AG10803 (cell line): Measurements from ENCODE around the gene TTC24.
A peak's percentile ranks its signal among the peaks of the same experiment; 100 is the strongest.
"Not testable (repeated sequence)": the region's sequence is repeated elsewhere in the genome, so short reads cannot be mapped to it uniquely, and the experiment has no call there.

ENCODE experiments used
- DNase-seq: peaks from one replicate; pipeline ENCODE4 v3.0.0; 2010; ENCODE audit warnings: low read depth
- H3K4me3 ChIP-seq: 2 replicates; pipeline ENCODE4 v1.5.1; 2011; ENCODE audit warnings: mild to moderate bottlenecking, low read length, control low read depth
- TF ChIP-seq, protein P1 (sequence below): conservative IDR thresholded peaks from 2 replicates; pipeline ENCODE4 v1.5.1; 2011; ENCODE audit warnings: mild to moderate bottlenecking, low read length, control low read depth, inconsistent platforms

Gene TTC24

DNA sequence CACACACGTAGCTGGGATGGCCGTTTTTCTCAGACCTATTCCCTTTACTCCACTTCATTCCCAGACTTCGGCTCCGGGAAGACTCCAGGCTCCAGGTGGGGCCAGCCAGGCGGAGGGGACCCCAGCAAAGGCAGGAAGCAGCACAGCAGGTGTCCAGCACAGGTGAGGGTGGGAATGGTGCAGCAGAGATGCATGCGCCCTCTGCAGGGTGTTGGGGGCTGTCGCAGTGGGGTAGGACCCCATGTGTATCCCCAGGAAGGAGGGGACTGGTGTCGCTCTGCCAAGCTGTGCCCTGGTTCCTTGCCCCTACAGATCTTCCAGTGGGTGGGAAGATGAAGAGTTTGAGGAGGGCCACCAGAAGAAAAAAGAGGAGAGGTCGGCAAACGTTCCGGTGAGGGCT, 5.3 kb downstream of the TTC24 start:
- no peak for DNase-seq
- TF ChIP-seq, protein P1, sequence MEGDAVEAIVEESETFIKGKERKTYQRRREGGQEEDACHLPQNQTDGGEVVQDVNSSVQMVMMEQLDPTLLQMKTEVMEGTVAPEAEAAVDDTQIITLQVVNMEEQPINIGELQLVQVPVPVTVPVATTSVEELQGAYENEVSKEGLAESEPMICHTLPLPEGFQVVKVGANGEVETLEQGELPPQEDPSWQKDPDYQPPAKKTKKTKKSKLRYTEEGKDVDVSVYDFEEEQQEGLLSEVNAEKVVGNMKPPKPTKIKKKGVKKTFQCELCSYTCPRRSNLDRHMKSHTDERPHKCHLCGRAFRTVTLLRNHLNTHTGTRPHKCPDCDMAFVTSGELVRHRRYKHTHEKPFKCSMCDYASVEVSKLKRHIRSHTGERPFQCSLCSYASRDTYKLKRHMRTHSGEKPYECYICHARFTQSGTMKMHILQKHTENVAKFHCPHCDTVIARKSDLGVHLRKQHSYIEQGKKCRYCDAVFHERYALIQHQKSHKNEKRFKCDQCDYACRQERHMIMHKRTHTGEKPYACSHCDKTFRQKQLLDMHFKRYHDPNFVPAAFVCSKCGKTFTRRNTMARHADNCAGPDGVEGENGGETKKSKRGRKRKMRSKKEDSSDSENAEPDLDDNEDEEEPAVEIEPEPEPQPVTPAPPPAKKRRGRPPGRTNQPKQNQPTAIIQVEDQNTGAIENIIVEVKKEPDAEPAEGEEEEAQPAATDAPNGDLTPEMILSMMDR = no peak
- no peak overlapping the region for H3K4me3 ChIP-seq

DNA sequence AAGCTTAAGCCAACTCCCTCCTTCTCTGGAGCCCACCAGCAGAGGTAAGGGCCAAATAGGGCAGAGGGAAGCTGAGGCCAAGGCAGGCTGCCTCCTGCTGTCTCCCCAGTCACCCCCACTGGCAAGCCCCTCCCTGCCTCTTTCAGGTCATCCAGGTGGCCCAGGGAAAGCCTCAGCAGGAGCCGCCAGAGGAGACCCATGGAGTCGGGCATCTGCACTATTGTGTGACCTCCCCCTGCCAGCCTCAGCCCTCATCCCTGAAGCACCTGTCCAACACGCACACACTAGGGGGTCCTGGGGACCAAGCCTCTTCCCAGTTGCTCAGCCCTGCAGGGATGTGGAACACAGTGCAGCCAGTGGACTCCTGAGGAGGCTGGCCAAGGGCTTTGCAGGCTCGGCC, 6.8 kb downstream of the TTC24 start:
- TF ChIP-seq, protein P1 = no peak
- DNase-seq = no peak
- H3K4me3 ChIP-seq = no peak overlapping the region

DNA sequence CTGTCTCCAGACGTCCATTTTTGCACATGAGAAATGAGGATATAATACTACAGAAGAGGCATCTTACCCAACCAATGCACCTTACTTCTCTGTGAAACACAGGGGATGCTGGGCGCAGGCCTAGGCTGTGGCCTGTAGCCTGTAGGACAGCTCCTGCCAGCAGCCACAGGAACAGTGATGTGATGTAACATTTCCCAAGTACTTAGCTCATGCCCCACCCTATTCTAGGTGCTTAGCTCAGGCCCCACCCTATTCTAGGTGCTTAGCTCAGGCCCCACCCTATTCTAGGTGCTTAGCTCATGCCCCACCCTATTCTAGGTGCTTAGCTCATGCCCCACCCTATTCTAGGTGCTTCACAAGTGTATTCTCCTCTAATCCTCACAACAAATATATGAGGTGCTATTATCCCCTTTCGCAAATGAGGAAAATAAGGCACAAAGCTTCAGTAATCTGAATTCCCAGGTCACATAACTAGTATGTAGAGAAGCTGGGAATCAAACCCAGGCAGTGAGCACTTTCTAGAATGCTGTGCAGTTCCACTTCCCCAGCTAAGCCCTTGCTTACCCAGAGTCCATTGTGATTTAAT, 7.5 kb downstream of the TTC24 start:
- TF ChIP-seq, protein P1 = no peak
- DNase-seq = no peak
- no peak overlapping the region for H3K4me3 ChIP-seq

DNA sequence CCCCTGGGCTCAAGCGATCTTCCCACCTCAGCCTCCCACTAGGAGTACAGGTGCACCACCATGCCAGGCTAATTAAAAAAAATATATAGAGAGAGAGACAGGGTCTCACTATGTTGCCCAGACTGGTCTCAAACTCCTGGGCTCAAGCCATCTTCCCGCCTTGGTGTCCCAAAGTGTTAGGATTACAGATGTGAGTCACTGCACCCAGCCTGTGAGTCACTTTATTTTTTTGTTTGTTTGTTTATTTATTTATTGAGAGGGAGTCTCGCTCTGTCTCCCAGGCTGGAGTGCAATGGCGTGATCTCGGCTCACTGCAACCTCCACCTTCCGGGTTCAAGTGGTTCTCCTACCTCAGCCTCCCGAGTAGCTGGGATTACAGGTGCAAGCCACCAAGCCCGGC, 8.4 kb downstream of the TTC24 start:
- not testable (repeated sequence) for DNase-seq, H3K4me3 ChIP-seq

DNA sequence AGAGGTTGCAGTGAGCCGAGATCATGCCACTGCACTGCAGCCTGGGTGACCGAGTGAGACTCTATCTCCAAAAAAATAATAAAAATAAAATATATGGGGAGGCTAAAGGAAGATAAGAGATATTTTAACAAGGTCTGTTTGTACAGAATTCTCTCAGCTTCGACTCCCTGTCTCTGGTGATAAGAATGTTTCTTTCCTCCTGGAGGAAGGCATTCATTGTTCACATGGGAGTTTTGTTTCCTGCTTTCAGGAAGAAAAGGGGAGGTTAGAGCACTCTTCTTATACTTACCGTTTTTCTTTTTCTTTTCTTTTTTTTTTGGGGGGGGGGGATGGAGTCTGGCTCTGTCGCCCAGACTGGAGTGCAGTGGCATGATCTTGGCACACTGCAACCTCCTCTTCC, 10.0 kb downstream of the TTC24 start:
- H3K4me3 ChIP-seq = no peak overlapping the region
- no peak for DNase-seq
- TF ChIP-seq, protein P1 = no peak

DNA sequence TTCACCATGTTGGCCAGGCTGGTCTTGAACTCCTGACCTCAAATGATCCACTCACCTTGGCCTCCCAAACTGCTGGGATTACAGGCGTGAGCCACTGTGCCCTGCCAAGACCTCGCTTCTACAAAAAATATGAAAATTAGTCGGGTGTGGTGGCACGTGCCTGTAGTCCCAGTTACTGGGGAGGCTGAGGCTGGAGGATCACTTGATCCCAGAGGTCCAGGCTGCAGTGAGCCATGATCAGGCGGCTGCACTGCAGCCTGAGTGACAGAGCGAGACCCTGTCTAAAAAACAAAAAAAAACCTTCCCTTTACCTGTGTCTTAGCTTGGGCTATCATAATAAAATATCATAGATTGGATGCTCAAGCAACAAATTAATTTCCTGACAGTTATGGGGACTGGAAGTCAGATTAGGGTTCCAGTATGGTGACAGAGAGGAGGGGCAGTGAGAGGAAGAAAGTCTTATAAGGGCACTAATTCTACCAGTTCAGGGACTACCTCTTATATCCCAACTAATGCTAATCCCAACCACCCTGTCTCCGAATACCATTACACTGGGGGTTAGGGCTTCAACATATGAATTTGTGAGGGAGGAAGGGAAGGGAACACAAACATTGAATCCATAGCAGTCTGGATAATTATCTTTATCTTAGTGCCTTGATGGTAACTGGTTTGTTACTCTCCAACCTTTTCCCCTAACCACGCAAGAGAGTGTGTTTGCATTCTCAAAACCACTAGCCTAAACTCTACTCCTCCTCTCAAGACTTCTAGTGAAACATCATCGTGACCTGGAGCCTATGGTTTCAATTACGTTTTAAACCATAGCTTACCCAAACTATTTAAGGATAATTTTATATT, 11.0 kb downstream of the TTC24 start:
- H3K4me3 ChIP-seq = peak overlapping the region; percentile 83; the same call in 1 of the 2 replicates
- TF ChIP-seq, protein P1 = no peak
- no peak for DNase-seq

GRCh38 chr1:156591181-156591431, 11.6 kb downstream of the TTC24 start:
- TF ChIP-seq, protein P1 = no peak

More at GRCh38 chr1:156591181-156591431, 11.6 kb downstream of the TTC24 start:
- peak overlapping the region; percentile 83 for H3K4me3 ChIP-seq
- DNase-seq = no peak
